Stimulated activated CD4-positive, alpha-beta T cell treated with anti-CD3 and anti-CD28 coated beads, Interleukin-1b, Interleukin-23, amount 100 ng/mL, for 1 hour (primary cell): ENCODE data around the gene ZDHHC6.
"Not testable (repeated sequence)": the region's sequence is repeated elsewhere in the genome, so short reads cannot be mapped to it uniquely, and the experiment has no call there.

Experiments used
- DNase-seq, 2 donors: peaks; one replicate each; pipeline ENCODE4 v3.0.0-alpha.2; 2020; ENCODE audit warnings: low read depth in 2 of 2

The ZDHHC6 gene

DNA sequence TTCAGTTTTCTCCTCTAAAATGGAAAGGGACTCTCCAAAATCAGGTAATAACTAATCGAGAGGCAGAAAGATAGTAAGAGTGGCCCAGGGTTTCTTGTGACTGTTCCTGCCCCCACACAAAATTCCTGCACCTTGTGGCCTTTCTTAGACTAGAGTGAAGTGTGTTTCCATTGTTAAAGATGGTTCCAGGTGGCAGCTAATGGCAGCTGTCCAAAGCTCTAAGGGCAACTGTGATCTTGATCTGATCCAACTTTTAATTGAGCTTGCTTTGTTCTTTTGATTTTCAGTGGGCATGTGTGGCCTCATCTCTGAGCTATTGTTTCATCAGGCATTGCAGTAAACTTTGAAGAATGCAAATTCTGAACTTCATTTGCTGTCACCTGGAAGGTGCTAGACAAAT lies 53.4 kb downstream of the ZDHHC6 start:
- DNase-seq, result no peak

DNA sequence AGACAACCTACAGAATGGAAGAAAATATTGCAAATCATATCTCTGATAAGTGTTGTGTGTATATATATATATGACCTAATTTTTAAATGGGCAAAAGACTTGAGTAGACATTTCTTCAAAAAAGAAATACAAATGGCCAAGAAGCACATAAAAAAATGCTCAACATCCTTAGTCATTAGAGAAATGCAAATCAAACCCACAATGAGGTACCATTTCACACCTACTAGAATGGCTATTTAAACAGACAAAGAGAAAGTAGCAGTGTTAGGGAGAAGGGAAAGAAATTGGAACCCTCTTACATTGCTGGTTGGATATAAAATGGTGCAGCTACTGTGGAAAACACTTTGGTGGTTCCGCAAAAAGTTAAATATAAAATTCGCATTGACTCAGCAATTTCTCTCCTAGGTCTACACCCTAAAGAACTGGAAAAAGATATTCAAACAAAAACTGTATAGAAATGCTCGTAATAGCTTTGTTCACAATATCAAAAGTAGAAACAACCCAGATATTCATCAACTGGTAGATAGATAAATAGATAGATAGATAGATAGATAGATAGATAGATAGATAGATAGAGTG lies 56.5 kb downstream of the ZDHHC6 start:
- no peak for DNase-seq

GRCh38 chr10:112389271-112389822 lies 57.4 kb downstream of the ZDHHC6 start:
- no peak for DNase-seq

- DNase-seq, result no peak
Observed at GRCh38 chr10:112388548-112388947, 58.2 kb downstream of the ZDHHC6 start.

DNA sequence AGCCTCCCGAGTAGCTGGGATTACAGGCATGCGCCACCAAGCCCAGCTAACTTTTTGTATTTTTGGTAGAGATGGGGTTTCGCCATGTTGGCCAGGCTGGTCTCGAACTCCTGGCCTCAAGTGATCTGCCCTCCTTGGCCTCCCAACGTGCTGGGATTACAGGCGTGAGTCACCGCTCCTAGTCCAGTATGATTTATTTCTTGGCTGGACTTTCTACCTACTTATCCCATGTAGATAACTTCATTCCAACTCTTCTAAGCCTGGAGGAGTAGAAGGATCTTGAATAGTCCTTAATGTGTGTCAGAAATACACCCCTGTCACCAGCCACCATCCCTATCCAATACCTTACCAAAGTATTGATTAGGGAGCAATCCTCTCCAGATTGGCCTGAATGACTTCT lies 58.7 kb downstream of the ZDHHC6 start:
- DNase-seq, result not testable (repeated sequence)

- DNase-seq, result no peak
Observed at GRCh38 chr10:112385201-112385600, 61.5 kb downstream of the ZDHHC6 start.

GRCh38 chr10:112384141-112384540 lies 62.6 kb downstream of the ZDHHC6 start:
- no peak for DNase-seq

- DNase-seq, result no peak
Observed at GRCh38 chr10:112383325-112383724, 63.4 kb downstream of the ZDHHC6 start.

DNA sequence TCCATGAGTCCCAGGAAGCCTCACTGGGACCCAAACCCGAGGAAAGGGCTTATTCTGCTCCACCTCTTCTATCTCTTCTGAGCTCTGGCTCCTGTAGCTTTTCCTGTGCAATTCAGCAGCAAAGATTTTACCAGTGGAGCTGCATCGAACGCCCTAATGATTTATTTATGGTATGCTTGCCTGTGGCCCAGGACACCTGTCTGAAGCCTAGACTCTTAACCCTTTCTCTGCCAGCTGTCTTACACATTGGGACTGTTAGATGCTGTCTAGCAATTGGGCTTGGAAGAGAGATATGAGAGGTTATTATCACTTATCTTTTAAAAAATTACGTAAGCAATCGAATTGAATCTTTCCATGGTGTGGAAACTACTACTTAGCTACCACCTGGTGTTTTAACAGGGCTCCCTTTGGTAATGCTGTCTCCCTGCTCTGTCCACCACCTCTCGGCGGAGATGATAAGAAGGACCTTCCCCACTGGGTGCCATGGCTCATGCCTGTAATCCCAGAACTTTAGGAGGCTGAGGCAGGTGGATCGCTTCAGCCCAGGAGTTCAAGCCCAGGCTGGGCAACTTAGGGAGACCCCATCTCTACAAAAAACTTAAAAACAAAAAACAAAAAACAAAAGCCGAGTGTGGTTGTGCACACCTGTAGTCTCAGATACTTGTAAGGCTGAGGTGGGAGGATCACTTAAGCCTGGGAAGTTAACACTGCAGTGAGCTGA lies 64.0 kb downstream of the ZDHHC6 start:
- no peak for DNase-seq
